CD4-positive, alpha-beta T cell treated with Interleukin-17A for 1 hour (primary cell): ENCODE data around the gene ACTL6B.

Experiments used
- DNase-seq: peaks from one replicate; pipeline ENCODE4 v3.0.0-alpha.2; 2020

The ACTL6B gene

GRCh38 chr7:100683659-100684533 lies 27.6 kb upstream of the ACTL6B start:
- DNase-seq, result no peak

GRCh38 chr7:100682991-100683658 lies 26.9 kb upstream of the ACTL6B start:
- DNase-seq, result no peak

- DNase-seq, result no peak
Observed at GRCh38 chr7:100682228-100682741, 26.0 kb upstream of the ACTL6B start.

GRCh38 chr7:100681491-100682227 lies 25.4 kb upstream of the ACTL6B start:
- DNase-seq, result no peak

DNA sequence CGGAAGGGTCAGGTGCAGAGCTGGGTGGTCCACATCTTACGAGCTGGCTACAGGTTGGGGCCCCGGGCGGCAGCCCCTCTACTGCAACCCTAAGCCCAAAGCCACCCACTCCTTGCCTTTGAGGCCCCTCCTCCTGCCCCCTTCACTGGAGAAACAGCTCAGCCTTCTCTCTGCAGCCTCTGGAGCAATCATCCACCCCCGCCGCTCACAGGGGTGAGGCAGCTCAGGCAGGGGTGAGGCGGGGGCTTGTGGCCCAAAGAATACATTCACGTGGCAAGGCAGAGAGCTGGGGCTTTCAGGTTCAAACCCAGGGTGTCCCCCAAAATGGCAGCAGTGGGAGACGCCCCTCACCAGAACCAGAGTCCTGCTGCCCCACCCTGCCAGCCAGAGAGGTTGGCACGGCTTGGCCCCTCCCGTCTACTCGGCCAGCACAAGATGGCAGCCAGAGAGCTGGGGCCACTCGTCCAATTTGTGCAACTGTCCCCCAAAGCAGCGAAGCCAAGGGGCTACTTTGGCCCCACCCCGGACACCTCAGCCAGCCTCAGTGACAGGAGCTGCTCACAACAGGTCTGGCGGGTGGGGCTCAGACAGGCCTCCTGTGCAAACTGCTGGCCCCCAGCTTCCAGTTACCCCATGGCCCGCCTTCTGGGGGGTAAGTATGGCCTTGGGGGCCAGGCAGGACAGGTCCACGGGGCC lies 24.5 kb upstream of the ACTL6B start:
- no peak for DNase-seq

GRCh38 chr7:100679927-100680575 lies 23.8 kb upstream of the ACTL6B start:
- DNase-seq, result no peak

DNA sequence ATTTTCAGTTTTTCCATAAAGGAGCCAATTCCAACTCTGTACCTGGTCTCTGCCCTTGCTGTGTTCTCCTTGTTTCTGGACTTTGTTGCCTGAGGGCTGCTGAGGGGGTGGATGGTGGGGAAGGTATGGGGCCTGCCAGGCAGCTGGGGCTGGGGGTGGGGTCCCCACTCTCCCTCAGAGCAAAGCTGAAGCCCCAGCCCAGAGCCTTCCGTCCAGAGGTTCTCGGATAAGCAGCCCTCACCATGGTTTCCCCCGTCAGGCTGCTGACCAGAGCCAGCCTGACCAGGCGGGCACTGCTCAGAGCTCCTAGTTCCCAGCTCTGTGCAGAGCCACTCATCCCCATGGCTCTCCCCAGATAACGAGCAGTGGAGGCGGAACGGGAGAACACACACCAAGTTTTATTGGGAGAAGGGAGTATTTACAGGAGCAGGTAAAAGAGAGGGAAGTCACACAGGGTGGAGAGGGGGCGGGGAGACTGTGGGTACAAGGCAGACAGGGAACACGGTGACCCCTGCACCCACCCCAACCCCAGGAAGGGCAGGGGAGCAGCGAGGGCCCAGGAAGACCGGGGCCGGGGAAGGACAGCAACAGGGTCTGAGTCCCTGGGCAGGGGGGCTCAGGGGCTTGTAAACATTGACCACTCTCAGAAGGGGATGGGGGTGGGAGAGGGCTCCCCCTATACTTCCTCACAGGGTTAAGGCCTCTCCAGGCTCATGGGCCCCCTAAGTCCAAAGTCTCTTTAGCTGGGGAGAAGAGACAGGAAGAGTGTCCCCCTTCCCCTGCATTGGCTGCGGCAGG lies 23.1 kb upstream of the ACTL6B start:
- DNase-seq, result no peak

DNA sequence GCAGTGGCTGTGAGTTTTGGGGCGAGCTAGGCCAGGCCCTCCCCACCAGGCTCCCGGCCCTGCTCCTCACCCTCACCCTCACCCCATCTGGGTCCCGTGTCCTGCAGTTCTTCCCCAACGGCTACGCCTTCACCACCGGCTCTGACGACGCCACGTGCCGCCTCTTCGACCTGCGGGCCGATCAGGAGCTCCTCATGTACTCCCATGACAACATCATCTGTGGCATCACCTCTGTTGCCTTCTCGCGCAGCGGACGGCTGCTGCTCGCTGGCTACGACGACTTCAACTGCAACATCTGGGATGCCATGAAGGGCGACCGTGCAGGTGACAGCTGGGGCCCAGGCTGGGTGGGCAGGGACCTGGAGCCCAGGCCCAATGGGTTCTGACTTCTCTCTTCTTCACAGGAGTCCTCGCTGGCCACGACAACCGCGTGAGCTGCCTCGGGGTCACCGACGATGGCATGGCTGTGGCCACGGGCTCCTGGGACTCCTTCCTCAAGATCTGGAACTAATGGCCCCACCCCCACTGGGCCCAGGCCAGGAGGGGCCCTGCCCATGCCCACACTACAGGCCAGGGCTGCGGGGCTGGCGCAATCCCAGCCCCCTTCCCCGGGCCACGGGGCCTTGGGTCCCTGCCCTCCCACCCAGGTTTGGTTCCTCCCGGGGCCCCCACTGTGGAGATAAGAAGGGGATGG lies 22.2 kb upstream of the ACTL6B start:
- no peak for DNase-seq

GRCh38 chr7:100677308-100678267 lies 21.3 kb upstream of the ACTL6B start:
- DNase-seq, result no peak

GRCh38 chr7:100676501-100677306 lies 20.5 kb upstream of the ACTL6B start:
- no peak for DNase-seq

GRCh38 chr7:100675581-100676350 lies 19.5 kb upstream of the ACTL6B start:
- DNase-seq, result peak; percentile 97

DNA sequence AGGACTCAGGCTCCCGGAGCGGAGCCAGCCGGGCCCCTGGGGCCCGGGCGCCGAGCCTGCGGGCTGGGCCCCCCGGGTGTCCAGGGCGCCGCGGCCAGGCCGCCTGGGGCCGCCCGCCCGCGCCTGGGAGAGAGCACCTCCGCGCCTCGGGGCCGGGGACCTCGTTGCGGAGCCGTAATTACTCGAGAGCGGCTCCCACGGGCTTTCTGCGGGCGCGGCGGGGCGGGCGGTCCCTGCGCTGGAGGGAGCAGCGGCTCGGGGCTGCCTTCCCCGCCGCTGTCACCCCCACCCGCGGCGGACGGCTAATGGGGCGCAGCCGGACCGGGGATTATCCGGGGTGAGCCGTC lies 18.8 kb upstream of the ACTL6B start:
- DNase-seq, result no peak

DNA sequence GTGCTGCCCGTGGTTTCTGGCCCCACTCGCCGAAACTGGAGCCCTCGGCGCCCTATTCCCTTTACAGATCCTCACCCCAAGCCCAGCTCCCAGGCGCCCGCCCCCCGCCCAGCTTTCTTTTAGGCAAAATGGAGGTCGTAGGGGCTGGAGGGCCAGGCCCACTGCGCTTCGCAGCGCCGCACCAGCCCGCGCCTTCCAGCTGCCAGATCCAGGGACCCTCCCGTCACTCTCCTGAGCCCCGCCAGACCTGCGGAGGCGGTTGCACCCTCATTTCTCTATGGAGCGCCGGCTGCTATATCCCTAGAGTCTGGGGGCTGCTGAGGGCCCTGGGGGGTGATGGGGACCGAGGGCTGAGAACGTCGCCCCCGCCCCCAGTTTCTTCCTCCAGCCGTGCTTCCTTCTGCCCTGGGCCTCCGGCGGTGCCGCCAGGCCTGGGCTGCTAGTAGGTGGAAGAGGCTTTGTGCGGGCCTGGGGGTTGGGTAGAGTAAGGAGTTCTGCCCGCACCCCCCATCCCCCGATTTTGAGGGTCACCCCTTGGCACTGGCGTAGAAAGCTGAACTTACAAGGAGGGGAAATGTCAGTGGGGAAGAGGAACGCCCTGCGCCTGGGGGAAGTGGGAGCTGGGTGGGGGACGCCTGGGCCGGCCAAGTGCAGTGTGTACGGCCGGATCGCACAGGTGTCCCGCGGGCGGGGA lies 18.3 kb upstream of the ACTL6B start:
- DNase-seq, result no peak

GRCh38 chr7:100673942-100674410 lies 17.7 kb upstream of the ACTL6B start:
- DNase-seq, result peak; percentile 57

DNA sequence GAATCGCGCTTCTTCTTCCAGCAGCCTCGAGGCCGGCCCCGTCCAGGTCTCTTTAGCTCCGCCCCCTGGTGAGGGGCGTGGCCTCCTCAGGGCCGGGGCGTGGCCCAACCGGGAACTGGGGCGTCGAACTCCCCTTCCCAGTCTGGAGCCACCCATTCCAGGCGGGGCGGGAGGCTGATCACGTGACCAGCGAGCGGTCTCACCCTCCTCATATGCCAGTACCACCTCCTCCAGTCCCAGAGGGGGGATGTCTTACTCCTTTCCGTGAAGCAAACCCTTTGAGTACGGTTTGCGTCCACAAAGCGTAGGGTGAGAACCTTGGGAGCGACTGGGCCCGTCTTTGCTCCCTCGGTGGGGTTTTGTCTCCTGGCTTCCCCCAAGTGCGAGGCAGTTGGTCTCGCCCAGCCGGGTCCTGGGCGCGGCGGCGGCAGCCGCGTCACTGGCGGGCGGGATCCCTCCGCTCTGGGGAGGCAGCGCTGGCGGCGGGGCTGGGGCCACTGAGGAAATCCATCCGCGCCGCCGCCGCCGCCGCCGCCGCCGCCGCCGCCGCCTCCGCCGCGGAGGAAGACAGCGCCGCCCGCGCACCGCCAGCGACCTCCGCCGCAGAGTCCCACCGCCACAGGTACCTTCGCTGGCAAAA lies 17.2 kb upstream of the ACTL6B start, which contains the start of gene GNB2:
GNB2 (plus strand) TSS at position 439 of the 640 bp plus-strand sequence. CDS start 2,526 bp downstream, outside the sequence.
- peak; percentile 99 for DNase-seq
